Progenitor cell of endocrine pancreas (in vitro differentiated cells): Measurements from ENCODE around the gene EBF3. TPM values are rescaled to one million over a fixed set of nuclear protein-coding genes. Genes with fewer than 3 reads are reported as not detected.

Experiments used
- DNase-seq: peaks from one replicate; pipeline ENCODE4 v3.0.0; 2021; ENCODE audit warnings: low spot score; ENCODE audit not compliant: unreplicated experiment
- H3K27ac Mint-ChIP-seq: 2 replicates; pipeline ENCODE4 v1.8.0; 2021; ENCODE audit warnings: mild to moderate bottlenecking, moderate library complexity, mixed read lengths
- H3K27me3 Mint-ChIP-seq: 2 replicates; pipeline ENCODE4 v1.8.0; 2021; ENCODE audit warnings: mixed read lengths
- H3K36me3 Mint-ChIP-seq: 2 replicates; pipeline ENCODE4 v1.8.0; 2022; ENCODE audit warnings: mixed read lengths; ENCODE audit not compliant: insufficient read depth
- H3K4me1 Mint-ChIP-seq: 2 replicates; pipeline ENCODE4 v1.8.0; 2021; ENCODE audit warnings: low read depth, mixed read lengths
- H3K4me3 Mint-ChIP-seq: 2 replicates; pipeline ENCODE4 v1.8.0; 2021; ENCODE audit warnings: low read depth, mild to moderate bottlenecking, moderate library complexity, mixed read lengths
- H3K9me3 Mint-ChIP-seq: 2 replicates; pipeline ENCODE4 v1.8.0; 2021; ENCODE audit warnings: low read depth, mixed read lengths
- CTCF ChIP-seq: fragments of 200-600 bp; sonication (generic); IDR thresholded peaks from one replicate; pipeline ENCODE4 v1.5.0; 2021; ENCODE audit warnings: antibody characterized with exemption, mild to moderate bottlenecking; ENCODE audit not compliant: unreplicated experiment
- total RNA-seq: library from RNA; stranded (reverse); gene quantifications from 2 replicates; pipeline ENCODE4 v1.2.1, GENCODE V29; 2021

Gene EBF3
- total RNA-seq, 1 donor from 2014 or later: 0.19 TPM

DNA sequence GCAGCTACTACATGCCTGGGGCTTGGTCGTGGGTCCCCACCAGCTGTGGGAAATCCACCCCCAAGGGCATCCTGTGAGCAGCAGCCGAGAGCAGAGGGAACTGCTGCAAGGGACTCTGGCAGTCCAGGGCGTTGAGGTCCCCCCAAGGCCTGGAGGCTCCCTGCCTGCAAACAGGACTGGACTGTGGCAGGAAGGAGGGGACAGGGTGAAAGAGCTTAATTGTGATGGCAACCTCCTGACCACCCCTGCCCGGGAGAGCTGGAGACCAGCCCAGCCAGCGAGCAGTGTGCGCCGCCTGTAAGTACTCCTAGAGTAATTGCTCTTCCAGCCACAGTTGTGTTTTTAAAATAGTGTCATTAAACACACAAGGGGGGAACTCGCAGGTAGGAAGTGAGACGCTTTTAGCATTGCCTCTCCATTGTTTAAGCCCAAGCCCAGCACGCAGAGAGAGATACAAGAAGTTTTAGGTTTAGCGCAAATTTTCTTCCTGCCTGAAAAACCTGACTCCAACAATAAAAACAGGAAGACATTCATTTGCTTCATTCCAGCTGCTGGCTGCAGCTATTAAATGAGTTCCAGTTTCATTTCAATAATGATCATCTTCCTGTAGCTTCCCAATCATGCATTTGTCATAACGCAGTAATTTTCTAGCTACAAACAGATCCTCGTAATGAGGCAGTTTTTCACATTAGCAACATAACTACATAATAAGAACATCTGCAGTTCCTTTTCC is 111.1 kb downstream of the EBF3 start:
- Mint-ChIP-seq H3K27ac (peak overlapping the region; percentile 19), H3K4me3 (no peak overlapping the region)

GRCh38 chr10:129851941-129852640 is 112.0 kb downstream of the EBF3 start:
- no peak for TF ChIP-seq CTCF
- Mint-ChIP-seq H3K36me3 (no peaks in the 10 kb centered on the region), H3K27ac (no peak overlapping the region), H3K9me3 (no peaks in the 10 kb centered on the region), H3K4me3 (no peak overlapping the region), H3K4me1 (peaks cover 39% of the 10 kb centered on the region), H3K27me3 (peaks cover 92% of the 10 kb centered on the region)
- no peak for DNase-seq

More for the DNA sequence above, 111.1 kb downstream of the EBF3 start:
- no peaks in the 10 kb centered on the region for H3K36me3 Mint-ChIP-seq
- TF ChIP-seq CTCF: no peak
- no peak for DNase-seq
- H3K4me1 Mint-ChIP-seq: peaks cover 39% of the 10 kb centered on the region
- no peaks in the 10 kb centered on the region for H3K9me3 Mint-ChIP-seq
- peaks cover 92% of the 10 kb centered on the region for H3K27me3 Mint-ChIP-seq

GRCh38 chr10:129850790-129851189 is 113.3 kb downstream of the EBF3 start:
- H3K9me3 Mint-ChIP-seq: no peaks in the 10 kb centered on the region
- peak; percentile 44 for DNase-seq
- H3K36me3 Mint-ChIP-seq: no peaks in the 10 kb centered on the region
- peaks cover 92% of the 10 kb centered on the region for H3K27me3 Mint-ChIP-seq
- peak overlapping the region; percentile 3 for H3K27ac Mint-ChIP-seq
- peaks cover 39% of the 10 kb centered on the region for H3K4me1 Mint-ChIP-seq
- no peak for TF ChIP-seq CTCF
- H3K4me3 Mint-ChIP-seq: no peak overlapping the region

DNA sequence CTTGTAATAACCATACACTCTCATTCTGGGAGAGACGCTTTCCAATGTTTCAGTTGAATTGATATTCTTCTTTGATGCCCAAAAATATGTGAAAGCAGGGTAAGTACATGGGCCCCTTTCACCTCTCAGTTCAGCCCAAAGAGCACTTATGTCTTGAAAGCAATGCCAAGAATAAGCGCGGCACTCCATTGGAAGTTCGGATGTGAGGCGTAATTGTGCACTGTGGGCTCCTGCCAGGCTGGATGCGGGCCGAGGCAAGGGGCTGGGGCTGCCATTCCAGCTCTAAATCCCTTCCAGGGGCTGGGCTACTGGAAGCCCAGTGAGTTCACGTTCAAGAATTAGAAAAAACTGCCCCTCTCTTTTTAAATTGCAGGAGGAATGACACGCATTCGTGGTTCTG is 113.8 kb downstream of the EBF3 start:
- no peak for TF ChIP-seq CTCF
- Mint-ChIP-seq H3K36me3 (no peaks in the 10 kb centered on the region), H3K9me3 (no peaks in the 10 kb centered on the region), H3K27ac (peak overlapping the region; percentile 3), H3K4me3 (no peak overlapping the region), H3K27me3 (peaks cover 91% of the 10 kb centered on the region), H3K4me1 (peaks cover 39% of the 10 kb centered on the region)
- DNase-seq: no peak

DNA sequence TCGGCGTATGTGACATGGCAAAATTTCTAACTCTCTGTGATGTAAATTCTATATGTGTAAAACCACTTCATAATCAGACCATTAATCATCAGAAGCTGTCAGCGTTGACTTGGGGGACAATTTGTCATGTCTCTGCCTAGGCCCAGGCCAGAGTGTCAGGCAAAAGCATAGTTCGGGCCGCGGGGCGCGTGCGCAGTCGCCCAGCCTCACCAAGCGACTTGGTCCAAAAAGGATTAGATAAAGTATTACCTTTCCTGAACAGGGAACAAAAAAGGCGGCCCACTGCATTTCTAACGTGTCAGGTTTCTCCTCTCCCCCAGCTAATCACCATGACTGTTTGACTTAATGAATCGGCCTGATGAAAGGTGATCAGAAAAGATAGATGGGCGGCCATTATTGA is 114.2 kb downstream of the EBF3 start:
- Mint-ChIP-seq H3K4me1 (peaks cover 39% of the 10 kb centered on the region), H3K27me3 (peaks cover 91% of the 10 kb centered on the region), H3K9me3 (no peaks in the 10 kb centered on the region), H3K27ac (no peak overlapping the region), H3K4me3 (no peak overlapping the region), H3K36me3 (no peaks in the 10 kb centered on the region)
- DNase-seq: no peak
- TF ChIP-seq CTCF: no peak
